NCI-H774 (cell line): ENCODE measurements around the gene PCDHB7.
"Not testable (repeated sequence)": the region's sequence is repeated elsewhere in the genome, so short reads cannot be mapped to it uniquely, and the experiment has no call there.

Experiments used
- DNase-seq: peaks from one replicate; lab custom pipeline; 2025; lab: John Stamatoyannopoulos, UW

PCDHB7 gene

GRCh38 chr5:141224844-141225243, 52.4 kb downstream of the PCDHB7 start:
- DNase-seq: not testable (repeated sequence)

- not testable (repeated sequence) for DNase-seq
These were observed 53.0 kb downstream of the PCDHB7 start for GRCh38 chr5:141225421-141225820.
